Measurements from ENCODE around the gene ATP10B.

GRCh38 chr5:160640406-160640805, 211.6 kb downstream of the ATP10B start:
- TF ChIP-seq, protein P1, sequence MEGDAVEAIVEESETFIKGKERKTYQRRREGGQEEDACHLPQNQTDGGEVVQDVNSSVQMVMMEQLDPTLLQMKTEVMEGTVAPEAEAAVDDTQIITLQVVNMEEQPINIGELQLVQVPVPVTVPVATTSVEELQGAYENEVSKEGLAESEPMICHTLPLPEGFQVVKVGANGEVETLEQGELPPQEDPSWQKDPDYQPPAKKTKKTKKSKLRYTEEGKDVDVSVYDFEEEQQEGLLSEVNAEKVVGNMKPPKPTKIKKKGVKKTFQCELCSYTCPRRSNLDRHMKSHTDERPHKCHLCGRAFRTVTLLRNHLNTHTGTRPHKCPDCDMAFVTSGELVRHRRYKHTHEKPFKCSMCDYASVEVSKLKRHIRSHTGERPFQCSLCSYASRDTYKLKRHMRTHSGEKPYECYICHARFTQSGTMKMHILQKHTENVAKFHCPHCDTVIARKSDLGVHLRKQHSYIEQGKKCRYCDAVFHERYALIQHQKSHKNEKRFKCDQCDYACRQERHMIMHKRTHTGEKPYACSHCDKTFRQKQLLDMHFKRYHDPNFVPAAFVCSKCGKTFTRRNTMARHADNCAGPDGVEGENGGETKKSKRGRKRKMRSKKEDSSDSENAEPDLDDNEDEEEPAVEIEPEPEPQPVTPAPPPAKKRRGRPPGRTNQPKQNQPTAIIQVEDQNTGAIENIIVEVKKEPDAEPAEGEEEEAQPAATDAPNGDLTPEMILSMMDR (IDR thresholded peaks at IDR 0.05; ENCODE audit: control extremely low read depth in 1 of 3, insufficient read depth in 1 of 3, low read depth in 1 of 3, low read length in 3 of 3) = no peak
- TF ChIP-seq POLR2A (IDR thresholded peaks at IDR 0.05; ENCODE audit: control extremely low read depth in 1 of 2, low read depth in 2 of 2, low read length in 2 of 2) = no peak
- TF ChIP-seq POLR2AphosphoS5 (IDR thresholded peaks at IDR 0.05; ENCODE audit: low read depth, low read length) = no peak
- TF ChIP-seq CTBP2 (IDR thresholded peaks at IDR 0.05; ENCODE audit: borderline replicate concordance, insufficient read depth, insufficient read length, low read length) = no peak
- TF ChIP-seq EZH2 (IDR thresholded peaks at IDR 0.05; ENCODE audit: low read depth, low read length, severe bottlenecking) = no peak

Measured in H1 (cell line).